NCI-H1105 treated with DMSO at 0.1 percent for 48 hours (cell line): Measurements from ENCODE around the gene AJM1.
A peak's percentile ranks its signal among the peaks of the same experiment; 100 is the strongest.

Source experiments
- DNase-seq: peaks from one replicate; lab custom pipeline; 2025; lab: John Stamatoyannopoulos, UW

Gene AJM1

DNA sequence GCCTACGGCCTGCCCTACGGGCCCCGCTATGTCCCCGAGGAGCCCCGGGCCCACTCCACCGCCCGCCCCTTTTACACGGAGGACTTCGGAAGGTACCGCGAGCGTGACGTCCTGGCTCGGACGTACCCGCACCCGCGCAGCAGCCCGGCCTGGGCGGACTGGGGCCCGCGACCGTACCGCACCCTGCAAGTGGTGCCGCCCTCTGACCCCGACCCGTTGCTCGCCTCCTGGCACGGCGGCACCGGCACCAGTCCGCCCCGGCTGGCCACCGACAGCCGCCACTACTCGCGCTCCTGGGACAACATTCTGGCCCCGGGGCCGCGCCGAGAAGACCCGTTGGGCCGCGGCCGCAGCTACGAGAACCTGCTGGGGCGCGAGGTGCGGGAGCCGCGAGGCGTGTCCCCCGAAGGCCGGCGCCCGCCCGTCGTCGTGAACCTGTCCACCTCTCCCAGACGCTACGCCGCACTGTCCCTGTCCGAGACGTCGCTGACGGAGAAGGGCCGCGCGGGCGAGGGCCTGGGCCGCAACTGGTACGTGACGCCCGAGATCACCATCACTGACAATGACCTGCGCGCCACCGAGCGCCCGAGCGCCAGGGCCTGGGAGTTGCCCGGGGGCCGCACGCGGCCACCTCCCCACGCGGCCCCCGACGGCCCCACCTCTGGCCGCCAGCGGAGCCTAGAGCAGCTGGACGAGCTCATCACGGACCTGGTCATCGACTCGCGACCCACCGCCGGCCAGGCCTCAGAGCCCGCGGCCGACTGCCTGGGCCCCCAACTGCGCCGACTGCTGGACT, 3.4 kb downstream of the AJM1 start:
- DNase-seq: no peak

DNA sequence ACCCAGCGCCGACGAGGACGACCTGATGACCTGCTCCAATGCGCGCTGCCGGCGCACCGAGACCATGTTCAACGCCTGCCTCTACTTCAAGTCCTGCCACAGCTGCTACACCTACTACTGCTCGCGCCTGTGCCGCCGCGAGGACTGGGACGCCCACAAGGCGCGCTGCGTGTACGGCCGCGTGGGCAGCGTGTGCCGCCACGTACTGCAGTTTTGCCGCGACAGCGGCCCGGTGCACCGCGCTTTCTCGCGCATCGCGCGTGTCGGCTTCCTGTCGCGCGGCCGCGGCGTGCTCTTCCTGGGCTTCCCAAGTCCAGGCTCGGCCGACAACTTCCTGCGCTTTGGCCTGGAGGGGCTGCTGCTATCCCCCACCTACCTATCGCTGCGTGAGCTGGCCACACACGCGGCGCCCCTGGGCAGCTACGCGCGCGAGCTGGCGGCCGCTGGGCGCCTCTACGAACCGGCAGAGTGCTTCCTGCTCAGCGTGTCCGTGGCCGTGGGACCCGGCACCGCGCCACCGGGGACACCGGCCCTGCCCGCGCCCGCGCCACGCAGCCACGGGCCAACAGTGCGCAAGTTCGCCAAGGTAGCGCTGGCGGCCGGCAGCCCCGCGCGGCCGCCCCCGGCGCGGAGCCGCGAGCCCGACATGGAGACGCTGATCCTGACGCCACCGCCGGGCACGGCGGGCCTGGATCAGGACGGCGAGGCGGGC, 4.3 kb downstream of the AJM1 start:
- no peak for DNase-seq

DNA sequence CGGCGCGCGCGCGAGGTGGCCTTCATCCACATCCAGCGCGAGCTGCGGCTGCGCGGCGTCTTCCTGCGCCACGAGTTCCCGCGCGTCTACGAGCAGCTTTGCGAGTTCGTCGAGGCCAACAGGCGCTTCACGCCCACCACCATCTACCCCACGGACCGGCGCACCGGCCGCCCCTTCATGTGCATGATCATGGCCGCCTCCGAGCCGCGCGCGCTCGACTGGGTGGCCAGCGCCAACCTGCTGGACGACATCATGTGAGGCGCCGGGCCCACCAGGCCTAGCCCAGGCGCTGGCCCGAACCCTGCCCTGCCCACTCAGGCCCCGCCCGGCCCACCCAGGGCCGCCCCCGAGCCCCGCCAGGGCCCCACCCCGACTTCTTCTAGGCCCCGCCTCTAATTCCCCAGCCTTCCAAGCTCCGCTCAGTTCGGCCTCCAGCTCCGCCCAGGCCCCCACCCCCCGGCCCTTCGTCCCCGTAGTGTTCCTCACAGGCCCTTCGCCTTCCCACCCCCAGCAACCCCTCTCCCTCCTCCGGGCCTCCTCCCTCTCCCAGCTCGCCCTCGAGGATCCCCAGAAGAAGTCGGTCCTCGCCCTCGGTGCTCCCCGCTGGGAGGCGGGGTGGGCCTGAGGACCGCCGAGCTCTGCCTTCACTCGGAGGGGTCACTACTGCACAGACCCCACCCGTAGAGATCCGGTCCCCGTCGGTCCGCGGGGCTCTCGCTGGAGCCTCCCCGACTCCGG, 5.0 kb downstream of the AJM1 start:
- DNase-seq: peak; percentile 25

DNA sequence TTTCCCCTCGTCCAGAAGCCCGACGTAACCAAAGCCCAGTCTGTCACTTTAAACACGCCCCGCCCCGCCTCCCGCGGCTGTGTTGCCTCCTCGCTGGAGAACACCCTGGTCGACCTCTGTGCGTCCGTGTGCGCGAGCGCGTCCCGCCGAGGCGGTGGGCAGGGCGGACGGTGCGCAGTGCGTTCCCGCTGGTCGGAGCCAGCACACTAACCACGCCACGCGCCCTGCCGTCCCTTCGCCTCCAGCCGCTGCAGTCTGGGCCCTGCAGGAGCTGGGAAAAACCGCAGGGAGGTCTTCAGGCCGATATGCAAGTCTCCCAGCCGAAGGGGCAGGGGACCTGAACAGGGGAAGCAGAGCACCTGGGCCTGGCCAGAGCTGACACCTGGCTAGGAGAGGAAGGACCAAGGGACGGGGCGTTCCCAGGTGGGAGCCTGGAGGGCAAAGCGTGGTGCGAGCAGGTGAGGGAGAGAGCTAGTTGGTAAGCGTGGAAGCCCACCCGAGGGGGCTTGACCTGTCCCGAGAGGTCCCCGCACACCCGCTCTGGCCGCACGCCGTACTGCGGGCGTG, 5.6 kb downstream of the AJM1 start:
- peak; percentile 57 for DNase-seq

DNA sequence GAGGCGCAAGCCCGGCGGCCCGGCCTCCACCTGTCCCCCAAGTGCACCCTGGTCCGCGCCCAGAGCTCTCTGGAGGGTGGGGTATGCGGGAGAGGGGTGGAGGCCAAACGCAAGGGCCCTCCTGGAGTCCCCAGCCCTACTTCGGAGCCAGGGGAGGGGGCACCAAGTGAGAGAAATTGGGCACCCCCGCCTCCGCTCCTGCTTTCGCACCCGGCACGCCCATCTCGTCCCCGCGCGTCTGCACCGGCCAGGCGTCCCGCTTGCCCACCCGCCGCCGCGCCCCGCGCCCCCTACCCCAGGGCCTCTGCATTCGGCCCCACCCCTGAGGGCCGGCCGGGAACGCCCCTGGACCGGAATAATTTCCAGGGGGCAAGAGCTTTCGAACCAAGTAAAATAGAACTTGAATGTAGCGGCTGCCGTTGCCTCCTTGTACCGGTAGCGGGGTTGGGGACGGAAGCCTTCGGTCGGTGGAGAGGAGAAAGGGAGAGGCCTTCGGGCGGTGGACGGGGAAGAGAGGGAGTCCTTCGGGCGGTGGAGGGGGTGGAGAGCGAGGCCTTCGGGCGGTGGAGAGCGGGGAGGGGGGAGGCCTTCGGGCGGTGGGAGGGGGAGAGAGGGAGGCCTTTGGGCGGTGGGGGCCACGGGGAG, 6.2 kb downstream of the AJM1 start:
- peak; percentile 51 for DNase-seq

DNA sequence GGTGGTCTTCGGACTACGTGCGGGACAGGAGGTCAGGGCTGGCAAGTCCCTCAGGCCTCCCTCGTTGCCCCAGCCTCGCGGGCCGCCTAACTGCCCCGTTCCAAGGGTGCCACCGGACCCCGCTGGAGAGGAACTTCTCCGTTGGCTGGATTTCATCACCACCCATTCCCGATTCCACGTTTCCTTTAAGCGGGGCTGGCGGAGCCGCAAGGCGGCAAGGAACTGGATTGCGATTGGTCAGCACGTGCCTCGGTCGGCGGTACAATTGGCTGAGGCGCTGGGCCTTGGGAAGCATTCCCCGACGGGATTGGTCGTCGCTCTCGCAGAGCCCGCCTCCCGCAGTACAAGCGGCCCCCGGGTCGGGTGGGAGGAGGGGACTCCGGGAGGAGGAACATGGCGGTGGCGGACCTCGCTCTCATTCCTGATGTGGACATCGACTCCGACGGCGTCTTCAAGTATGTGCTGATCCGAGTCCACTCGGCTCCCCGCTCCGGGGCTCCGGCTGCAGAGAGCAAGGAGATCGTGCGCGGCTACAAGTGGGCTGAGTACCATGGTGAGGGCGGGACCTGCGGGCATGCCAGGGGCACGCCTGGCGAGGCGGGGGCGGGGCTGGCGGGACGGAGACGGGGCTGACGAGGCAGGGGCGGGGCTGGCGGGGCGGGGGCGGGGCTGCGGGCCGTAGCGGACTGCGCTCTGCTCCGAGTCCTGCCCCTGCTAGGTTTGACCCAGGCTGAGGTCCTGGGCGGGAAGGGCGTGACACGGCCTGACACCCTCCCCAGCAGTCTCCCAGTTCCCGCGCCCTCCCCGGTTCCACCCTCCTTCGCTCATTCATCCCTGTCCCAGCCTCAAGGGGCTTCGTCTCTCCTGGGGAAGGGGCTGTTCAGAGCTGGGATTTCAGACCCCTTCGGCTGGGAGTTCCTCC, 7.0 kb downstream of the AJM1 start, which contains the start of gene PHPT1:
Gene PHPT1, plus strand, starts transcription at position 372 of the 922 bp plus-strand sequence. Its CDS starts 22 bp downstream, at position 394.
- peak; percentile 97 for DNase-seq

DNA sequence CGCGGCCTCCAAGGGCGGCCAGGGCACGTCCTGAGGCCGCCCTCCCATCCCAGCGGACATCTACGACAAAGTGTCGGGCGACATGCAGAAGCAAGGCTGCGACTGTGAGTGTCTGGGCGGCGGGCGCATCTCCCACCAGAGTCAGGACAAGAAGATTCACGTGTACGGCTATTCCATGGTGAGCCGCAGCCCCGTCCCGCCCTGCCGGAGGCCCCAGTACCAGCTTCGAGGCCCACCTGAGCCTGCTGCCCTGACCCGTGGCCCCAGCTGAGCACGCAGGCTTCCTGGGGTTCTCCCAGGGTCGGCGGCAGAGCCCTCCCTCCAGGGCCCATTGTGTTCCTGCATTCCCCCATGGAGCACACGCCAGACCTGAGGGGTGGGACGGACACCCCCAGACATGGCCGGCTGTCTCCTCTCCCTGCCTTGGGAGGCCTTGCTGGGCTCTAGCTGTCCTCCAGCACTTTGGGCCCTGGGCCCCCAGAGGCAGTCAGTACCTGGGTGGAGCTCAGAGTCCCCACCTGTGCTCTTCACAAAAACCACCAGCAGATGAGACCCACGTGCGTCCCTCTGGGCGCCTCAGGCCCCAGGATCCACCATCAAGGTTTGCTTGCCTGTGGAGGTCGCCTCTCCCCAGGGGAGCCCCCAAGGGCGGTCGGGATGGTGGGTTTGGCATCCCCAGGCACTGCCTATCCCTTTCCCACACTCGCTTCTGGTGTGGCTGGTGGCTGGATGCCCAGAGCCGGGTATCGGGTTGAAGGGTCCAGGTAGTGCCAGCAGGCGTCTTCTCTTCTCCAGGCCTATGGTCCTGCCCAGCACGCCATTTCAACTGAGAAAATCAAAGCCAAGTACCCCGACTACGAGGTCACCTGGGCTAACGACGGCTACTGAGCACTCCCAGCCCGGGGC, 7.9 kb downstream of the AJM1 start:
- no peak for DNase-seq

DNA sequence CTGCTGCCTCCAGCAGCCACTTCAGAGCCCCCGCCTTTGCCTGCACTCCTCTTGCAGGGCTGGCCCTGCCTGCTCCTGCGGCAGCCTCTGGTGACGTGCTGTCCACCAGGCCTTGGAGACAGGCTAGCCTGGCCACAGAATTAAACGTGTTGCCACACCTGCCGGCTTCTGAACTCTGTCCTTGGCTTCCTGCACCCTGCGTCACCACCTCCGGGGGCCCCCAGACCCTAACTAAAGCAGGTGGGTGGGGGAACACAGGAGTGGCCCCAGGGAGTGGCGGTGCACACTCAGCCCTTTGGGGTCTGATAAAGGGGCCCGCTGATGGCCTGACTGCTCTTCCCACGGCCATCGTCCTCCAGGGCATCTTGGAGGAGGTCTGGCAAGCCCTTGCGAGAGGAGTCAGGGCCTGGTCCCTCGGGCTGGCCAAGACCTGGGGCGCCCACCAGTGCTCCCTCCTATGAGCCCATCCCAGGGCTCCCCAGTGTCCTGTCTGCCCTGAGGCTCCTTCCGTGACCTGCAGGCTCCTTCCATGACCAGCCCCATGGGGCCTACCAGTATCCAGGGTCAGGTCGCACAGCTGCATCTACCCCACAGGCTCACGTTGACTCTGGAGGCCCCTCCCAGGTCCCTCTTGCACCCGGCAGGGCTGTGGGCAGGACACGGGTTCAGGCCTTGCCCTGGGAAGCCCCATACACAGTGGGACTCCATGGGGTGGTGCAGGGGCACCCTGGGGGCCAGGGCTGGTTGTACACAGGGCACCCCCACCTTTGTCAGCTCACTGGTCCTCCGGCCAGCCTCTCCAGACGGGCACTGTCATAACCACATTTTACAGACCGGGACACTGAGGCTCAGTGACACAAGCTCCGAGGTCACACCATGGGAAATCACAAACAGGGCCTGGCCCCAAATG, 8.8 kb downstream of the AJM1 start:
- no peak for DNase-seq

DNA sequence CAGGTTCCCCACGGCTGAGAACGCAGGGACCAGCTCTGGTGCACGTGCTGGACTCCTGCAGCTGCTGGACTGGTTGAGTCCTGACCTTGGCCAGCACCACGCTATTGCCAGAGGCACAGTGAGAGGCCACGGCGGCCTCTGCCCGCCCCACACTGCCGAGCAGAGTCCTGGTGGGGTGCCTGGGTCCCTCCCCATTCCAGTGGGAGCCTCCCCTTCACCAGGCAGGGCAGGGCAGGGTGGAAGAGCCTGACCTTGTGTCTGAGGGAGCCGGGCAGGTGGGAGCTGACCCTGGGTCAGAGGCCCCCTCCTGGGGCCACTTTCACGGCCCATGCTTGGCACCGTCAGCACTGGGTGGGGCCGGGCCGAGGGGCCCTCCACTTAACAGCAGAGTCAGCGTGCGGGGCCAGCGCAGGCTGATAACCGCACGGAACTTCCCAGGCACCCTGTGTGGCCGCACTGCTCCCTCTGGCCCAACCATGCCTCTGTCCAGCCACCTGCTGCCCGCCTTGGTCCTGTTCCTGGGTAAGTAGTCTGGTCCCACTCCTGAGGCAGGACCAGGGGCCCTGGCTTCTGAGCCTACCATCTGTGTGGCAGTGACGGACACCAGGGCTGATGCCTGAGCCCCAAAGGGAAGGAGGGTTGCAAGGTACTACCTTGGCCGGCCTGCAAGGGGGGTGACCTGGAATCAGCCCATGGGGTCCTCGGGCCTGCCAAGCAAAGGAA, 9.8 kb downstream of the AJM1 start, which contains the start of gene MAMDC4:
Gene MAMDC4, plus strand, starts transcription at position 406 of the 723 bp plus-strand sequence. Its CDS starts 71 bp downstream, at position 477.
- no peak for DNase-seq

DNA sequence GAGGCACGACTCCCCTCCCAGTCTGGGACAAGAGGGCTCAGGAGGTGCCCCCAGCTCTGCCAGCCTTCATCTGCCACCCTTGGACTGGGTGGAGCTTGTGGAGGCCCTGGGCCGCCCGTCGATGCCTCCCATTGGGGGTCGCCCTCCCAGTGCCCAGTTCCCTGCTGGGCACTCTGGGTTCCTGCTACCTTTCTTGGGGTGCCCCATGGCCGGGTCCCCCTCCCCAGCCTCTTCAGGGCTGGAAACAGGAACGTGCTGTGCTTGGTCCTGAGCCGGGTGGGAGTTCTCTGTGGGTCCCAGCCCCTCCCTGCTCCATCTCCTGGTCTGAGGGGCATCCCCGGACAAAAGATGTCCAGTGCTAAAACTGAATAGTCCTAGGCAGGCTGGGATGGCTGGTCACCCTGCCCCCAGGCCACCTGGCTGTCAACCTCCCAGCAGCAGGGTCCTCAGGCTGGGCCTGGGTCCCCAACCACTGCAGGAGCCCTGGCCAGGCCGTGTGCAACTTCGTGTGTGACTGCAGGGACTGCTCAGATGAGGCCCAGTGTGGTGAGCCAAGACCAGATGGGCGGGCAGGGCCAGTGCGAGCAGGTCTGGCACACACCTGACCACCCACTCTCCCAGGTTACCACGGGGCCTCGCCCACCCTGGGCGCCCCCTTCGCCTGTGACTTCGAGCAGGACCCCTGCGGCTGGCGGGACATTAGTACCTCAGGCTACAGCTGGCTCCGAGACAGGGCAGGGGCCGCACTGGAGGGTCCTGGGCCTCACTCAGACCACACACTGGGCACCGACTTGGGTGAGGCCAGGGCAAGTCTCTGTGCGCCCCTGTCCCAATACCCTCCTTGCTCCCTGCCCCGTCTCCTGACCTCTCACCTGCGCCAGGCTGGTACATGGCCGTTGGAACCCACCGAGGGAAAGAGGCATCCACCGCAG, 10.7 kb downstream of the AJM1 start:
- DNase-seq: no peak

DNA sequence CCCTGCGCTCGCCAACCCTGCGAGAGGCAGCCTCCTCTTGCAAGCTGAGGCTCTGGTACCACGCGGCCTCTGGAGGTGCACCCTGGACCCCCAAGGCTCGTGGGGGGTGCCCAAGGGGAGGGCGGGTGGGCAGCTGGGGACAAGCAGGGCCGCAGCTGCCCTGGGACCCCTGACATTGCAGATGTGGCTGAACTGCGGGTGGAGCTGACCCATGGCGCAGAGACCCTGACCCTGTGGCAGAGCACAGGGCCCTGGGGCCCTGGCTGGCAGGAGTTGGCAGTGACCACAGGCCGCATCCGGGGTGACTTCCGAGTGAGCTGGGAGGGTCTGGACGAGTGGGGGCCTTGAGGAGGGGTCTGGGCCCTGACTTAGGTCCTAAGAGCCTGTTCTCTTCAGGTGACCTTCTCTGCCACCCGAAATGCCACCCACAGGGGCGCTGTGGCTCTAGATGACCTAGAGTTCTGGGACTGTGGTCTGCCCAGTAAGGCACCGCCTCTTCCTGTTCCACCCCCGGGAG, 11.4 kb downstream of the AJM1 start:
- DNase-seq: no peak

DNA sequence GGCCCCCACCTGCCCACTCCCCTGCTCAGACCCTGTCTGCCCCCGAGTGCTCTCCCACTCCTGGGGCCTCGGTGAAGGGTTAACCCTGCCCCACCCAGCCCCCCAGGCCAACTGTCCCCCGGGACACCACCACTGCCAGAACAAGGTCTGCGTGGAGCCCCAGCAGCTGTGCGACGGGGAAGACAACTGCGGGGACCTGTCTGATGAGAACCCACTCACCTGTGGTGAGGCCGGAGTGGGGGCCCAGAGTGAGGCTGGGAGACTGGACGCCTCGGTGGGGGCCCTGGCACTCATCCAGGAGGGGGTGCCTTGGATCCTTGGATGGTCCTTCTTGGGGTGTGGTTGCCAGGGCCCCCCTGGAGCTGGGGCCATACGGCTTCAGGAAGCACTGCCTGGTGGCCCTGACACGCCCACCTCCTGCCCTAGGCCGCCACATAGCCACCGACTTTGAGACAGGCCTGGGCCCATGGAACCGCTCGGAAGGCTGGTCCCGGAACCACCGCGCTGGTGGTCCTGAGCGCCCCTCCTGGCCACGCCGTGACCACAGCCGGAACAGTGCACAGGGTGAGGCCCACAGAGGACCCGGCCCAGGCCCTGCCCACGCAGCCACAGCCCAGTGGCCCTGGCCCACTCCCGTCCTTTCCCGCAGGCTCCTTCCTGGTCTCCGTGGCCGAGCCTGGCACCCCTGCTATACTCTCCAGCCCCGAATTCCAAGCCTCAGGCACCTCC, 12.0 kb downstream of the AJM1 start:
- DNase-seq: no peak

DNA sequence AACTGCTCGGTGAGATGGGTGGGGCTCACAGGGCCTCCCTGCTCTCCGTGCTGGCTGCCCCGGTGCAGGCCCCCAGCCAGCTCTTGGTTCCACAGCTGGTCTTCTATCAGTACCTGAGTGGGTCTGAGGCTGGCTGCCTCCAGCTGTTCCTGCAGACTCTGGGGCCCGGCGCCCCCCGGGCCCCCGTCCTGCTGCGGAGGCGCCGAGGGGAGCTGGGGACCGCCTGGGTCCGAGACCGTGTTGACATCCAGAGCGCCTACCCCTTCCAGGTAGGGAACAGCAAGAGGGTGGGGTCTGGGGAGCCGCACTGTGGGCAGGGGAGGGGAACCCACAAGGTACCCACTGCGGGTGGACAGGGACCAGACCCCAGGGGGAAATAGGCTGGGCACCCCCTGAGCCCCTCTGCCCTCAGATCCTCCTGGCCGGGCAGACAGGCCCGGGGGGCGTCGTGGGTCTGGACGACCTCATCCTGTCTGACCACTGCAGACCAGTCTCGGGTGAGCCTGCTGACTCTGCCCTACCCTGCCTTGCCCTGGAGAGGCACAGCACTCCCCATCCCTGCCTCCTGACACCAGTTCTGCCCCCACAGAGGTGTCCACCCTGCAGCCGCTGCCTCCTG, 12.7 kb downstream of the AJM1 start:
- DNase-seq: no peak

DNA sequence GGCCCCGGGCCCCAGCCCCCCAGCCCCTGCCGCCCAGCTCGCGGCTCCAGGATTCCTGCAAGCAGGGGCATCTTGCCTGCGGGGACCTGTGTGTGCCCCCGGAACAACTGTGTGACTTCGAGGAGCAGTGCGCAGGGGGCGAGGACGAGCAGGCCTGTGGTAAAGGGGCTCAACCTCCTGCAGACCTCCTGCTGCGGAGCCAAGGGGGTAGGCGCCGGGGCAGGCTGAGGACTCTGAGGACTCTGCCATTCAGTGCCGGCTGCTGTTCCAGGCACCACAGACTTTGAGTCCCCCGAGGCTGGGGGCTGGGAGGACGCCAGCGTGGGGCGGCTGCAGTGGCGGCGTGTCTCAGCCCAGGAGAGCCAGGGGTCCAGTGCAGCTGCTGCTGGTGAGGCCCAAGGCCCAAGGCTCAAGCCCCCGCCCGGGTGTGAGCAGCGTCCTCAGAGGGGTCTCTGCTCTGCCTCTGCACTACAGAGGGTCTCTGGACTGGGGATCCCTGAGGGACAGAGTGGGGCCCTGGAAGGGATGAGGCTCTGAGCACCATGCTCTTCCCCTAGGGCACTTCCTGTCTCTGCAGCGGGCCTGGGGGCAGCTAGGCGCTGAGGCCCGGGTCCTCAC, 13.3 kb downstream of the AJM1 start:
- DNase-seq: no peak

DNA sequence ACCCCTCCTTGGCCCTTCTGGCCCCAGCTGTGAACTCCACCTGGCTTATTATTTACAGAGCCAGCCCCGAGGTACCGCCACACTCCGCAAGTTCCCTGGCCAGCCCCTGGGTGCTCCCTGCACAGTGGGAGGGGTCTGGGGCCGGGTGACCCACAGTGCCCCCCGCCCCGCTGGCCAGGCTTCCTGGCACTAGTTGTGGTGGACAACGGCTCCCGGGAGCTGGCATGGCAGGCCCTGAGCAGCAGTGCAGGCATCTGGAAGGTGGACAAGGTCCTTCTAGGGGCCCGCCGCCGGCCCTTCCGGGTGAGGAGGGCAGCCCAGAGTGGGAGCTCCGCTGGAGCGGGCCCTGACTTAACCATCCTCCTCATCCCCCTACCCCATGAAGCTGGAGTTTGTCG, 13.8 kb downstream of the AJM1 start:
- no peak for DNase-seq
